Neutrophil (primary cell): ENCODE data around the gene NEO1.

Experiments used
- H3K27ac ChIP-seq: fragments of 200-600 bp; sonication (generic); 2 replicates; pipeline ENCODE4 v1.5.1; 2016; ENCODE audit warnings: mild to moderate bottlenecking, moderate library complexity
- H3K27me3 ChIP-seq: fragments of 200-600 bp; sonication (generic); 2 replicates; pipeline ENCODE4 v1.6.0; 2016; ENCODE audit warnings: mild to moderate bottlenecking
- H3K36me3 ChIP-seq: fragments of 200-600 bp; sonication (generic); 2 replicates; pipeline ENCODE4 v1.5.1; 2017
- H3K4me1 ChIP-seq, 2 experiments: fragments of 200-600 bp in 1 of 2; sonication (generic) in 1 of 2; 1 replicate in 1 of 2; 2 replicates in 1 of 2; pipeline versions ENCODE4 v1.5.1 to v1.6.1; 2013 to 2016; ENCODE audit warnings: low read depth in 1 of 2, low read length in 1 of 2, mild to moderate bottlenecking in 1 of 2, moderate library complexity in 1 of 2; ENCODE audit not compliant: control insufficient read depth in 1 of 2, insufficient read depth in 1 of 2
- H3K4me3 ChIP-seq, 2 experiments: fragments of 200-600 bp in 1 of 2; sonication (generic) in 1 of 2; 1 replicate in 1 of 2; 2 replicates in 1 of 2; pipeline ENCODE4 v1.5.1; 2013 to 2016; ENCODE audit warnings: low read depth in 1 of 2, low read length in 1 of 2, mild to moderate bottlenecking in 1 of 2, moderate library complexity in 1 of 2
- H3K9me3 ChIP-seq: fragments of 200-600 bp; sonication (generic); 2 replicates; pipeline ENCODE4 v1.5.1; 2016
- TF ChIP-seq, protein P1 (sequence below): fragments of 200-600 bp; sonication (generic); IDR thresholded peaks from 2 replicates; pipeline ENCODE4 v1.5.1; 2016; ENCODE audit warnings: antibody characterized with exemption

Gene NEO1

DNA sequence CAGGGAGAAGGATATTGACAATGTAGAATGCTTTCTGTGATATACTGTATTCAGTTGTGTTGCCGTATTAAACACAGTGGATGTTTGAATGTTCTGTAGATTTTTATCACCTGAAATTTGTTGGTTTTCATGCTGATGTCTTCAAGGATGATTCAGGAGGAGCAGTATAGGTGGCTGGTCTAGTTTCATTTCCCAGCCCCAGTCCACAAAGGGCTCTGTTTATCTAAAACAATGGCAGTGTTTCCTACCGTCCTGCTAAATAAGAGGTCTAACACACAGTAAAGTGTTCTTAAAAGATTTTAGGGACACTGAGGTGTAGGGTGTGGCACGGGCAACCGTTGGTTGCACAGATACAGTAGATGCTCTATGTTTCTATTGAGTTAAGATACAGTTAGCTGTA, 26.0 kb downstream of the NEO1 start:
- Histone ChIP-seq H3K4me3 (no peak overlapping the region), H3K4me1 (no peaks in the 10 kb centered on the region), H3K36me3 (no peaks in the 10 kb centered on the region), H3K9me3 (no peaks in the 10 kb centered on the region), H3K27me3 (peaks cover 83% of the 10 kb centered on the region), H3K27ac (no peak overlapping the region)
- TF ChIP-seq, protein P1, sequence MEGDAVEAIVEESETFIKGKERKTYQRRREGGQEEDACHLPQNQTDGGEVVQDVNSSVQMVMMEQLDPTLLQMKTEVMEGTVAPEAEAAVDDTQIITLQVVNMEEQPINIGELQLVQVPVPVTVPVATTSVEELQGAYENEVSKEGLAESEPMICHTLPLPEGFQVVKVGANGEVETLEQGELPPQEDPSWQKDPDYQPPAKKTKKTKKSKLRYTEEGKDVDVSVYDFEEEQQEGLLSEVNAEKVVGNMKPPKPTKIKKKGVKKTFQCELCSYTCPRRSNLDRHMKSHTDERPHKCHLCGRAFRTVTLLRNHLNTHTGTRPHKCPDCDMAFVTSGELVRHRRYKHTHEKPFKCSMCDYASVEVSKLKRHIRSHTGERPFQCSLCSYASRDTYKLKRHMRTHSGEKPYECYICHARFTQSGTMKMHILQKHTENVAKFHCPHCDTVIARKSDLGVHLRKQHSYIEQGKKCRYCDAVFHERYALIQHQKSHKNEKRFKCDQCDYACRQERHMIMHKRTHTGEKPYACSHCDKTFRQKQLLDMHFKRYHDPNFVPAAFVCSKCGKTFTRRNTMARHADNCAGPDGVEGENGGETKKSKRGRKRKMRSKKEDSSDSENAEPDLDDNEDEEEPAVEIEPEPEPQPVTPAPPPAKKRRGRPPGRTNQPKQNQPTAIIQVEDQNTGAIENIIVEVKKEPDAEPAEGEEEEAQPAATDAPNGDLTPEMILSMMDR, result no peak

DNA sequence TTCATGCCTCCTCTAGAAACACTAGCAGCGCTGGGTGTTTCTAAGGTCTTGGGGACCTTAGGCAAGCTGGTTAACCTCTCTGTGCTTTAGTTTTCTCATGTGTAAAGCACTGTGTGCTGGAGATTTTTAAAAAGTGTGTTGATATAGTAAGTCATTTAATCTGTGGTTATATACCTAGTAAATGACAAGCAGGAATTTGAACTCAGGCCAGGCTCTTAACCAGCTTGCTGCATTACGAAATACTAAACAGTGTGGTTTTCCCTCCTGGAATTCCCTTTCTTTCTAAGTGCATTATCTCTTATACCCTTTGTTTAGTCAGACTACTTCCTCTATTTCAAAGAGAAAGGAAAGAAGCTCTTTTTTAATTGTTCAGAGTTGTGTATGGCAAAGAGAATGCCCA, 26.5 kb downstream of the NEO1 start:
- Histone ChIP-seq H3K27me3 (peaks cover 83% of the 10 kb centered on the region), H3K36me3 (no peaks in the 10 kb centered on the region), H3K4me1 (no peaks in the 10 kb centered on the region), H3K27ac (no peak overlapping the region), H3K9me3 (no peaks in the 10 kb centered on the region), H3K4me3 (no peak overlapping the region)
- TF ChIP-seq, protein P1, result no peak

DNA sequence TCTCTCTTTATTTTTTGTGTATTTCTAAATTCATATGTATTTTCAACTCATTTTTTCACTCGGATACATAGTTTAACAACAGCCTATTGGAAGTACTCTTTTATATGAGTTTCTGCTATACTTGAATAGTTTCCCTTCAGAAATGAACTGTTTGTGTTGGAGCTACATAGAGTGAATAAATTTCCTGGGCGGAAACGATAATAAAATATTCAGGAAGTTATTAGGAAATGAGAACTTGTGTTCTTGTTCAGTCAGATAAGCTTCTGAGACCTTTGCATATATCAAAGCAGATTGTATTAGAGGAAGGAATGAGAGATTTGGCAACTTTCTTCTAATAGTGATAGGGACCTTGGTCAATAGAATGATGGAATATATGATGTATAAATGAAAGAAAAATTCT, 27.3 kb downstream of the NEO1 start:
- Histone ChIP-seq H3K4me1 (no peaks in the 10 kb centered on the region), H3K4me3 (no peak overlapping the region), H3K27me3 (peaks cover 82% of the 10 kb centered on the region), H3K27ac (no peak overlapping the region), H3K9me3 (no peaks in the 10 kb centered on the region), H3K36me3 (no peaks in the 10 kb centered on the region)
- TF ChIP-seq, protein P1, result no peak

DNA sequence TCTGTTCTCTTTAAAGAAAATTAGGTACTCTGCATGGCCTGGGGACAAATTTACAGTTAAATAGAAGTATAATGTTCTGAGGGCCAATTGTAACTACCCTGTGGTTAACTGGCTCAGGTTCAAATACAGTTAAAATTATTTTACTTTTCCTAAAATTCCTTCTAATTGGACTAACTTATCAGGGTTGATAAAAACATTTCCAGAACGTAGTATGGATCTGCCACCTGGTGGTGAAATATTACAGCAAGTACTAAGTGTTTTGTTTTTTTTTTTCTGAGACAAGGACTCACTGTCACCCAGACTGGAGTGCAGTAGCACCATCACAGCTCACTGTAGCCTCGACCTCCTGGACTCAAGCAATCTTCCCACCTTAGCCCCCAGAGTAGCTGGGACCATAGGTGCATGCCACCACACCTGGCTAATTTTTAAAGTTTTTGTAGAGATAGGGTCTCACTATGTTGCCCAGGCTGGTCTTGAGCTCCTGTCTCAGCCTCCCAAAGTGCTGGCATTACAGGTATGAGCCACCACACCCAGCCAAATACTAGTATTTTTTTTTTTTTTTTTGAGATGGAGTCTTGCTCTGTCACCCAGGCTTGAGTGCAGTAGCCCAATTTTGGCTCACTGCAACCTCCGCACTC, 29.2 kb downstream of the NEO1 start:
- TF ChIP-seq, protein P1, result no peak
- Histone ChIP-seq H3K36me3 (no peaks in the 10 kb centered on the region), H3K27me3 (peaks cover 72% of the 10 kb centered on the region), H3K4me3 (no peak overlapping the region), H3K9me3 (no peaks in the 10 kb centered on the region), H3K27ac (no peak overlapping the region), H3K4me1 (no peaks in the 10 kb centered on the region)

DNA sequence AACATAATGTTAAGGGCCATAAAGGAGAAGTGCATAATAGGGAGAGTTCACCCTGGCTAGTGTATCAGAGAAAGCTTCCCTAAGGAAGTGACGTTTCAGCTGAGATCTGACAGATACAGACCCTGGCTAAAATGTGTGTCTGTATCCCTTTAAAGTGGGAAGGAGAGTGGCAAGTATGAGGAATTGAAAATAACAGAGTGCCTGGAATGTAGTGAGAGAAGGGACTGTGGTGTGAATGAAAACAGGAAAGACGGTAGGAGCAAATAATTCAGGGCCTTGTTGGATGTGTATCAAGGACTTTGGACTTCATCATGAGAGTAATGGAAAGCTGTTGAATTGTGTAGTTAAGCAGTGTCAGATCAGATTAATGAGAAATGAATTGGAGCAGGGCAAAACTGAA, 30.5 kb downstream of the NEO1 start:
- Histone ChIP-seq H3K36me3 (no peaks in the 10 kb centered on the region), H3K27me3 (peaks cover 71% of the 10 kb centered on the region), H3K27ac (no peak overlapping the region), H3K9me3 (no peaks in the 10 kb centered on the region), H3K4me3 (no peak overlapping the region), H3K4me1 (no peaks in the 10 kb centered on the region)
- TF ChIP-seq, protein P1, result no peak

DNA sequence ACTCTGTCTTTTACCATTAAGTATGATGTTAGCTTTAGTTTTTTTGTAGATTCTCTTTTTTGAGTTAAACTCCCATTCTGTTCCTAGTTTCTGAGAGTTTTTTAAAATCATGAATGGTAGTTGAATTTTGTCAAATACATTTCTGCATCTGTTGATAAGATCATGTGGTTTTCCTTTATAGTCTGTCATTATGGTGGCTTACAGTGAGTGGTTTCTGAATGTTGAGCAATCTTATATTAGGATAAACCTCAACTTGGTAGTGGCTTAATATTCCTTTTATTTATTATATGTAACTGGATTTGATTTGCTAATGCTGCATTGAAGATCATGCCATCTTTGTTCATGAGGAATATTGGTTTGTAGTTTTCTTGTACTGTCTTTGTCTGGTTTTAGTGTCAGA, 34.8 kb downstream of the NEO1 start:
- Histone ChIP-seq H3K36me3 (no peaks in the 10 kb centered on the region), H3K27ac (no peak overlapping the region), H3K4me1 (no peaks in the 10 kb centered on the region), H3K9me3 (no peaks in the 10 kb centered on the region), H3K4me3 (no peak overlapping the region), H3K27me3 (peaks cover 87% of the 10 kb centered on the region)
- TF ChIP-seq, protein P1, result no peak
